ENCODE data around the gene KAT7. TPM values are rescaled to one million over a fixed set of nuclear protein-coding genes. Genes with fewer than 3 reads are reported as not detected.

KAT7 gene
- total RNA-seq, 2 donors from 2014 or later = 38.9 to 51.4 TPM

DNA sequence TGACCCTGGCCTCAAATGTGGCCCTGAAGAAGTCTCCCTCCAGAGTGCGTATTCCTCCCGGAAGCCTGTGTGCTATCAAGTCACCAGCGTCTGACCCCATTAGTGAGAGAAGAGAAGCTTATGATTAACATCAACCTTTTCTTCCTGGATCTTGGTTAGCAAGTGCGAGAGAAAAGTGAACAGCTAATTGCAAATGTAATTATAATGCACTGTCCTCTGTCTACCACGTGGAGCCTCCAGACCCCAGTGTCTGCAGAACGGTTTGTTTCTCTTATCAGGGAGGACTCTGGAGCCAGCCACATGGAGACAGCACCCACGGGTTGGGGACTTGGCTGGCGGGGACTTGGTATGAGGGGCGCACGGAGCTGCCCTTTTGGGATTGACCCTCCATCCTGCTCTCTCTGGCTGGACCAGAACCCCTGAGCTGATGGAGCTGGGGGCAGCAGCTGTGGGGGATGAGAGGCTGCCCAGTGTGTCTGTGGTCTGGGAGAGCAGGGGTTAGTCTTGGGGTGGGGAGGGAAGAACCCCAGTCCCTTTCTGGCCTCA is 65.1 kb downstream of the KAT7 start:
- Histone ChIP-seq H3K9me3 (no peaks in the 10 kb centered on the region), H3K27ac (no peak overlapping the region), H3K4me3 (no peak overlapping the region), H3K36me3 (no peaks in the 10 kb centered on the region), H3K4me1 (ENCODE audit: control insufficient read depth in 1 of 2, low read depth in 2 of 2) (peaks cover 6 to 8% of the 10 kb centered on the region in 2 donors), H3K27me3 (replicated peaks; ENCODE audit: insufficient read depth) (no peaks in the 10 kb centered on the region)
- TF ChIP-seq, protein P1, sequence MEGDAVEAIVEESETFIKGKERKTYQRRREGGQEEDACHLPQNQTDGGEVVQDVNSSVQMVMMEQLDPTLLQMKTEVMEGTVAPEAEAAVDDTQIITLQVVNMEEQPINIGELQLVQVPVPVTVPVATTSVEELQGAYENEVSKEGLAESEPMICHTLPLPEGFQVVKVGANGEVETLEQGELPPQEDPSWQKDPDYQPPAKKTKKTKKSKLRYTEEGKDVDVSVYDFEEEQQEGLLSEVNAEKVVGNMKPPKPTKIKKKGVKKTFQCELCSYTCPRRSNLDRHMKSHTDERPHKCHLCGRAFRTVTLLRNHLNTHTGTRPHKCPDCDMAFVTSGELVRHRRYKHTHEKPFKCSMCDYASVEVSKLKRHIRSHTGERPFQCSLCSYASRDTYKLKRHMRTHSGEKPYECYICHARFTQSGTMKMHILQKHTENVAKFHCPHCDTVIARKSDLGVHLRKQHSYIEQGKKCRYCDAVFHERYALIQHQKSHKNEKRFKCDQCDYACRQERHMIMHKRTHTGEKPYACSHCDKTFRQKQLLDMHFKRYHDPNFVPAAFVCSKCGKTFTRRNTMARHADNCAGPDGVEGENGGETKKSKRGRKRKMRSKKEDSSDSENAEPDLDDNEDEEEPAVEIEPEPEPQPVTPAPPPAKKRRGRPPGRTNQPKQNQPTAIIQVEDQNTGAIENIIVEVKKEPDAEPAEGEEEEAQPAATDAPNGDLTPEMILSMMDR (IDR thresholded peaks at IDR 0.05) = no peak
- no peak for DNase-seq (ENCODE audit: low spot score)
- no peak for ATAC-seq (ENCODE audit: insufficient number of reproducible peaks, low FRiP score, low read depth)

DNA sequence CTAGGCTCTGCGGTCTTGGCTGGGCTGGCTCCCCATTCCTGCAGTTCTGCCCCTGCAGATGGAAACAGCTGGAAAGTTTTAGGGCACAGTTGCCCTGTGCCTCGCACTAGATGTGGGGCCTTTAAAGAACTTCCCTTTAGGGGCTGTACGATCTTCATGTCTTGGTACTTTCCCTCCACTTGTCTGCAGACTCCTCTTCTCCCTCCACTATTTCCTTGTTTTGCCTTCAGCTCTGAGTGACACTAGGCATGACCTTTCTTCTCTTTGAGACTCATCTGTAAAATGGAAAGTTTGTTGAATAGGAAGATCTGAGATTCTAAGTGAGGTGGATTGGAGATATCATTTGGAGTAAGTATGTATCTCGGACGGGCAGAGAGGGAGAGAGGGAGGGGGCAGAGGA is 65.6 kb downstream of the KAT7 start:
- TF ChIP-seq, protein P1 (IDR thresholded peaks at IDR 0.05) = no peak
- ATAC-seq (ENCODE audit: insufficient number of reproducible peaks, low FRiP score, low read depth) = no peak
- peaks cover 6 to 8% of the 10 kb centered on the region in 2 donors for H3K4me1 ChIP-seq (ENCODE audit: control insufficient read depth in 1 of 2, low read depth in 2 of 2)
- DNase-seq (ENCODE audit: low spot score) = no peak
- no peaks in the 10 kb centered on the region for H3K9me3 ChIP-seq
- H3K27me3 ChIP-seq (replicated peaks; ENCODE audit: insufficient read depth) = no peaks in the 10 kb centered on the region
- H3K4me3 ChIP-seq = no peak overlapping the region
- no peaks in the 10 kb centered on the region for H3K36me3 ChIP-seq
- H3K27ac ChIP-seq = no peak overlapping the region

DNA sequence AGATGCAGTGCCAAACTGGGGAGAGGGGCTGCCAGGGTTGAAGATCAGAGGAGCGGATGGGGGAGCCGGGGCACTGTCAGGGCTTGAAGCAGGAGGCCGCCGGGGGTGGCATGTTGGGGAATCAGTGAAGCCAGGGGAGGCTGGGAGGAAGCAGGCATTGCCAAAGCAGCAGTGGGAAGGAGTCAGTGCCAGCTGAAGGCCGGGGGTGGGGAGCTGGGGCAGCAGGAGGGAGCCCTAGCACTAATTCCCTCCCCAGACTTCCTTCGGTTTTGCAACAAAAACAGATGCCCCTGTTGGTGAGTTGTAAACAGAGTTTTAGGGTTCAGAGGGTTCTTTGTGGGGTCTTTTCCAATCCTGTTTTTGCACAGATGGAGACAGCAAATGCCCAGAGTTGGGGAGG is 70.3 kb downstream of the KAT7 start:
- TF ChIP-seq, protein P1 (IDR thresholded peaks at IDR 0.05) = no peak
- Histone ChIP-seq H3K27ac (no peak overlapping the region), H3K27me3 (replicated peaks; ENCODE audit: insufficient read depth) (no peaks in the 10 kb centered on the region), H3K4me1 (ENCODE audit: control insufficient read depth in 1 of 2, low read depth in 2 of 2) (no peaks in the 10 kb centered on the region), H3K36me3 (no peaks in the 10 kb centered on the region), H3K9me3 (no peaks in the 10 kb centered on the region), H3K4me3 (no peak overlapping the region)
- DNase-seq (ENCODE audit: low spot score) = no peak
- ATAC-seq (ENCODE audit: insufficient number of reproducible peaks, low FRiP score, low read depth) = no peak

DNA sequence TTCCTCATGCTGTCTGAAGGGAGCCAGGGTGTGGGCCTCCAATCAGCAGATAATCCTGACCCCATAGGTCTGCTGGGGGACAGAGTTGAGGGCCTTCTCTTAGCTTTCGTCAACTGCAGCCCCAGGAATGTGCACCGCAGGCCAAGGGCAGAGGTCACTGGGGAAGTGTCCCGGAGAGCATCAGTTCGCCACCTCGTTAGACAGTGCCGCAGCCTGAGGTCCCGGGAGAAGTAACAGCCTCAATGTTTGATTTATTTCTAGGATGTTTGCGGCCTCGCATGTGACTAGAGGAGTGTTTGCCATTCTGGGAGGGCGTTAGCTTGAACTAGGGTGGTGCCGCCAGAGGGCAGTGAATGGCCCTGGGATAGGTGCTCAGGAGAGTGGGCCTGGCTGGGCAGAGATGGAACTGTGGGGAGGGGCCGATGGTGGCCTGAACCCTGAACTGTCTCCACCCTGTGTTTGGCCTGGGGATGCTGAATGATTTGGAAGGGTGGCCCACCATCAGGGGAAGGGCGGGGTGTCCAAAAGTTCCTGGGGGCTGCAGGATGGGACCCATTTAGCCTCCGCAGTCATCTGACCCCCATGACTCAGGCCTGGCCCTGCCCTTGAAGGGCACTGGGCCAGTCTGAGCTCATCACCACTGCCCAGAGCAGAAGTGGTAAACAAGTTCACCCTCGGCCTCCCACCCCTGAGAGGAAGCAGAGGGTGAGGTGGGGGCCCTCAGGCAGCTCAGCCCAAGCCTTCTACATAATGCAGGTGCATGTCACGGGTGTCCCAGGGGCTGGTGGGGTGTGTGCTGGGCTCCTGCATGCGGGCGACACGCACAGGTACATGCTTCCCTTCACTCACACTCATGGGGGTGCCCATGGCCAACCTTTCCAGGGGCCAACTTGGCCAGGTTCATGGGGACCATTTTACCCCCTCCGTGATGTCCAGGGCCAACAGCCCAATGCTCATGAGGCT is 71.8 kb downstream of the KAT7 start:
- Histone ChIP-seq H3K27me3 (replicated peaks; ENCODE audit: insufficient read depth) (no peaks in the 10 kb centered on the region), H3K36me3 (no peaks in the 10 kb centered on the region), H3K4me1 (ENCODE audit: control insufficient read depth in 1 of 2, low read depth in 2 of 2) (no peaks in the 10 kb centered on the region), H3K4me3 (no peak overlapping the region), H3K9me3 (no peaks in the 10 kb centered on the region), H3K27ac (no peak overlapping the region)
- TF ChIP-seq, protein P1 (IDR thresholded peaks at IDR 0.05) = no peak
- DNase-seq (ENCODE audit: low spot score) (no peak), ATAC-seq (ENCODE audit: insufficient number of reproducible peaks, low FRiP score, low read depth) (no peak)

DNA sequence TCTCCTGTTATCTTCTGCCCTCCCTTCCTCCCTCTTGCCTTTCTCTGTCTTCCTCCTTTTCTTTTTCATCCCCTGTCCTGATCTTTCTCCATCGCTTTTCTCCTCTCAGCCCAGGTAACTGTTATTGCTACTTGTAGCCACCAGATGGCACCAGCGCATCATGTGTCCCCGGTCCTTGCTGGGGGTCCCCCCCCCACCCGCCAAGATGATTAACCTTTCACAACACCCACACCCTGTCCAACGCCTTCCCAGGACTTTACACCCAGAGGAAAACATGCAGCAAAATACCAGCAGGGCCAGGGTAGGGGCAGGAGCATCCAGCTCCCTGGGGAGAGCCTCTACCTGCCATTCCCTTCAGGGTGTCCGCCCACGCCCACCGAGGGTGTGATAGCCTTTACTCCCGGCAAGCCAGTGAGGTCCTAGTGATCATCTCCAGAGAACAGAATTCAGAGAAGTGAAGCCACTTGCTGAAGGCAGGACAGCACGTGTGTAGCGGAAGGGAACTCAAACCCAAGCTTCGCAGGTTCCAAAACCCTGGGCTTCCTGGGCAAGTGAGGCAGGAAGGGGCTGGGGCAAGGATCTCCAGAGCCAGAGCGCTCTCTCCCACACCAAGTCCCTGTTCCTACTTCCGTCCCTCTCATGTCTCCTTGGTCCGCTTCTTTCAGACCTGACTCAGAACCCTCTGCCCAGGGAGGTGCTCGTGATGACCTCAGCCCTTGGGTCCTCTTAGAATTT is 72.8 kb downstream of the KAT7 start:
- Histone ChIP-seq H3K27ac (no peak overlapping the region), H3K4me1 (ENCODE audit: control insufficient read depth in 1 of 2, low read depth in 2 of 2) (no peaks in the 10 kb centered on the region), H3K36me3 (no peaks in the 10 kb centered on the region), H3K27me3 (replicated peaks; ENCODE audit: insufficient read depth) (no peaks in the 10 kb centered on the region), H3K9me3 (no peaks in the 10 kb centered on the region), H3K4me3 (no peak overlapping the region)
- TF ChIP-seq, protein P1 (IDR thresholded peaks at IDR 0.05) = peak; percentile 81
- no peak for DNase-seq (ENCODE audit: low spot score)
- no peak for ATAC-seq (ENCODE audit: insufficient number of reproducible peaks, low FRiP score, low read depth)

Data from thoracic aorta (tissue), 2 donors.